ENCODE data around the gene IL1R1.

IL1R1 gene

DNA sequence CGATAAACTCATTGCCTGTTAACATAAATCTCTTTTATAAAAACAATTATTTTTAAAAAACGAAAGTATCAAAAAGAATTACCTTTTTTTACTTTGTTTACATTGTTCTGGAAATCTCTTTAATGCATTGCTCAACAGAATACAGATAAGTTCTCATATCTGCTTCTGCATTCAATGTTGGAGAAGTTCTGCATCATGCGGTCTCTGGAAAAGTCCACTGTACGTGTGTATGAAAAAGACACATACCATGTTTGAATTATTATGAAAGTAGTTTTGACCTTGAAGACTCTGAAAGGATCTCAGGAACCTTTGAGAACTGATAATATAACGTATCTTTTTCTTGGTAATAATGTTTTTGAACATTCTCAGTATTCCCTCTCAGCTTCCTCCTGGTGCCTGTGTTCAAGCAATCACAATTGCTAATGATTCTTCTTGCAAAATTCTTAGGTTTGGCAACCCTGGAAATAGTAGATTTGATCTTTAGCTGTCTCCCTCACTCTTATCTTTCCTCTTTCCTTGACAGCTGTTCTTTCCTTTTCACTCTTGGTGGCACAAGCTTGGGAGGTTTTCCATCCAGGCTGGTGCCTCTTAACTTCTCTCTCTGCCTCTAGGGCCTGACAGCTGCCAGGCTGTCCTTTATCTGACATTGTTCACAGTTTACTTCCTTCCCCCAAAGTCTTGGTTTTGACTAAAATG, 12.4 kb upstream of the IL1R1 start:
- no peaks in the 10 kb centered on the region for H3K27me3 ChIP-seq
- TF ChIP-seq, protein P1, sequence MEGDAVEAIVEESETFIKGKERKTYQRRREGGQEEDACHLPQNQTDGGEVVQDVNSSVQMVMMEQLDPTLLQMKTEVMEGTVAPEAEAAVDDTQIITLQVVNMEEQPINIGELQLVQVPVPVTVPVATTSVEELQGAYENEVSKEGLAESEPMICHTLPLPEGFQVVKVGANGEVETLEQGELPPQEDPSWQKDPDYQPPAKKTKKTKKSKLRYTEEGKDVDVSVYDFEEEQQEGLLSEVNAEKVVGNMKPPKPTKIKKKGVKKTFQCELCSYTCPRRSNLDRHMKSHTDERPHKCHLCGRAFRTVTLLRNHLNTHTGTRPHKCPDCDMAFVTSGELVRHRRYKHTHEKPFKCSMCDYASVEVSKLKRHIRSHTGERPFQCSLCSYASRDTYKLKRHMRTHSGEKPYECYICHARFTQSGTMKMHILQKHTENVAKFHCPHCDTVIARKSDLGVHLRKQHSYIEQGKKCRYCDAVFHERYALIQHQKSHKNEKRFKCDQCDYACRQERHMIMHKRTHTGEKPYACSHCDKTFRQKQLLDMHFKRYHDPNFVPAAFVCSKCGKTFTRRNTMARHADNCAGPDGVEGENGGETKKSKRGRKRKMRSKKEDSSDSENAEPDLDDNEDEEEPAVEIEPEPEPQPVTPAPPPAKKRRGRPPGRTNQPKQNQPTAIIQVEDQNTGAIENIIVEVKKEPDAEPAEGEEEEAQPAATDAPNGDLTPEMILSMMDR (IDR thresholded peaks at IDR 0.05; ENCODE audit: low read depth, low read length), result no peak
- no peaks in the 10 kb centered on the region for H3K36me3 ChIP-seq
- no peaks in the 10 kb centered on the region for H3K4me1 ChIP-seq
- no peaks in the 10 kb centered on the region for H3K9me3 ChIP-seq
- H3K4me3 ChIP-seq (ENCODE audit: low read depth, low read length), result no peak overlapping the region
- no peak for DNase-seq

DNA sequence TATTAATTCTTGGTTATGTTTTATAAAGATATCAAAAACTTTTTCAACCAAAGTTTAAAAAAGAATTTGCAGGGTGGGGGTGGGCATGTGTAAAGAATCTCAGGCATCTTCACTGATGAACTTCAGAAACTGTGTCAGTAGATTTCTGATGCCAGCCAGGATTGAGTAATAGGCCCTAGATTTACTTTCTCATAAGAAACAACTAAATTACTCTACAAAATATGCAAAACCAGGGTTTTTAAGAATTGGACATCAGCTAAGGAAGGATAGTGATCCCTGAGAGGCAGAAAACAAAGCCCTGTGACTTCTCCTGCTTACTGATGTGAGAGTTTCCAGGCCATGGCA, 11.9 kb upstream of the IL1R1 start:
- Histone ChIP-seq H3K27me3 (no peaks in the 10 kb centered on the region), H3K4me3 (ENCODE audit: low read depth, low read length) (no peak overlapping the region), H3K9me3 (no peaks in the 10 kb centered on the region), H3K36me3 (no peaks in the 10 kb centered on the region), H3K4me1 (no peaks in the 10 kb centered on the region)
- TF ChIP-seq, protein P1 (IDR thresholded peaks at IDR 0.05; ENCODE audit: low read depth, low read length), result no peak
- DNase-seq, result no peak

DNA sequence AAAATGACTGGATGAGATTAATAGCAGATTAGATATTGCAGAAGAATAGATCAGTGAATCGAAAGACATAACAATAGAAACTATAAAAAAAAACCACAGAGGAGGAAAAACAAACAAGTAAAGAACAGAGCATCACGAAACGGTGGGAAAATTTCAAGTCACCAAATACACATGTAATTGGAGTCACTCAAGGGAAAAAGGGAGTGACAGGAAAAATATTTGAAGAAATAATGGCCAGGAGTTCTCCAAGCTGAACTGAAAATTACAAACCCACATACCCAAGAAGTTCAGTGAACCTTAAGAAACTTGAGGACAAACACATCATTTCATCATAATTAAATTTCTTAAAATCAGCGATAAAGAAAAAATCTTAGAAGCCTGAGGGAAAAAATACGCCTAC, 11.0 kb upstream of the IL1R1 start:
- Histone ChIP-seq H3K36me3 (no peaks in the 10 kb centered on the region), H3K4me1 (no peaks in the 10 kb centered on the region), H3K9me3 (no peaks in the 10 kb centered on the region), H3K27me3 (no peaks in the 10 kb centered on the region), H3K4me3 (ENCODE audit: low read depth, low read length) (no peak overlapping the region)
- no peak for DNase-seq
- TF ChIP-seq, protein P1 (IDR thresholded peaks at IDR 0.05; ENCODE audit: low read depth, low read length), result no peak

DNA sequence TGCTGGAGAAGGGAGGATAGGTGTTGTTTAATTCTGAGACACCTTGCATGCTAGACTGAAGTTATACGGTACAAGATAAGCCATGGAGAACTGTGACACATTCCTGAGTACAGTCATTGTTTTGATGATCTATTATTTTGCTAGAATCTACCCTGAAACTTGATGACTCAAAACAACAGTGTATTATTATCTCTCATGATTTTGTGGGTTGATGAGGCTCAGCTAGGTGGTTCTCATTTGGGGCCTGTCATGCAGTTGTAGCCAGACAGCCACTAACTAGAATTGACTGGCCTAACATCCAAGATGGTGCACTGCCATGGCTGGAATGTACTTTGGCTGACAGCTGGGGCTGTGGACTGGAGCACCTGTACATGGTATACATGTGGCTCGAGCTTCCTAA, 5.4 kb upstream of the IL1R1 start:
- Histone ChIP-seq H3K9me3 (no peaks in the 10 kb centered on the region), H3K27me3 (no peaks in the 10 kb centered on the region), H3K4me3 (ENCODE audit: low read depth, low read length) (no peak overlapping the region), H3K36me3 (no peaks in the 10 kb centered on the region), H3K4me1 (no peaks in the 10 kb centered on the region)
- TF ChIP-seq, protein P1 (IDR thresholded peaks at IDR 0.05; ENCODE audit: low read depth, low read length), result no peak
- DNase-seq, result no peak

DNA sequence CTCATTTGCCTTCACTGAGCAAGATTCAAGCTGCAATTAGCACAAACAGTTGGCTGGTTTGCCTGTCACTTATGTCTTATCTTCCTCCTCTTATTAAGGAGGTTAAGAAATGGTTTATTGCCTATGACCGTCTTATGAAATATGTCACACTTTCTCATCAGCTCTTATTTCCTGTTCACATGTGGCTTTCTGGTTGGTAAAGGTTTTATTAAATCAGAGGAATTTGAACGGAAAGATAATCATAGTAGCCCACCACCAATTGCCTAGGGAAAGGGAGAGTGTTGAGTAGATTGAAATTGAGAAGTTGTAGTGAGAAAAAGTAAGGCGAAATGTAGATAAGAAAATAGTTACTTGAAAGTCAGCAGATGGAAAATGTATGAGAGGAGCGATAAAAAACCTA, 4.2 kb upstream of the IL1R1 start:
- no peak for DNase-seq

DNA sequence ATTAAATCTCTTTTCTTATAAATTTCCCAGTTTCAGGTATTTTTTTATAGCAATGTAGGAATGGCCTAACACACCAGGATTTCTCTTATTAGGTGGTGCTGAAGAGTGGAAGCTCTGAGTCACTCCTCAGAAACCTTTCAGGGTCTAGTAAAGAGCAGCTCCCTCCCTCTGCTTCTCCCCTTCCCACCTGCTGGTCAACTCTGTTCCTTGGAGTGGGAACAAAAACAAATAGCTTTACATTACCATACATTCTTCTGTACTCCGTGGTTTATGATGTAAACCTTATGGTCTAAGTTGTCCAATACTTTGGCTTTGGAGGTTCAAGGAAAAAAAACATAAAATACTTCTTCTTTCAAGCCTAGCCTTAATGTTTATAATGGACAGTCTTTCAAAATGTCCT, 2.7 kb upstream of the IL1R1 start:
- Histone ChIP-seq H3K36me3 (no peaks in the 10 kb centered on the region), H3K4me1 (no peaks in the 10 kb centered on the region), H3K4me3 (ENCODE audit: low read depth, low read length) (no peak overlapping the region), H3K27me3 (peaks cover 8% of the 10 kb centered on the region; the same call in 1 of the 2 replicates), H3K9me3 (no peaks in the 10 kb centered on the region)
- TF ChIP-seq, protein P1 (IDR thresholded peaks at IDR 0.05; ENCODE audit: low read depth, low read length), result no peak
- DNase-seq, result no peak

More for the DNA sequence above, 4.2 kb upstream of the IL1R1 start:
- no peaks in the 10 kb centered on the region for H3K9me3 ChIP-seq
- H3K36me3 ChIP-seq, result no peaks in the 10 kb centered on the region
- TF ChIP-seq, protein P1 (IDR thresholded peaks at IDR 0.05; ENCODE audit: low read depth, low read length), result no peak
- no peak overlapping the region for H3K4me3 ChIP-seq (ENCODE audit: low read depth, low read length)
- H3K27me3 ChIP-seq, result peaks cover 8% of the 10 kb centered on the region; the same call in 1 of the 2 replicates
- no peaks in the 10 kb centered on the region for H3K4me1 ChIP-seq
